ENCODE measurements around the gene PTPRT.

The PTPRT gene

DNA sequence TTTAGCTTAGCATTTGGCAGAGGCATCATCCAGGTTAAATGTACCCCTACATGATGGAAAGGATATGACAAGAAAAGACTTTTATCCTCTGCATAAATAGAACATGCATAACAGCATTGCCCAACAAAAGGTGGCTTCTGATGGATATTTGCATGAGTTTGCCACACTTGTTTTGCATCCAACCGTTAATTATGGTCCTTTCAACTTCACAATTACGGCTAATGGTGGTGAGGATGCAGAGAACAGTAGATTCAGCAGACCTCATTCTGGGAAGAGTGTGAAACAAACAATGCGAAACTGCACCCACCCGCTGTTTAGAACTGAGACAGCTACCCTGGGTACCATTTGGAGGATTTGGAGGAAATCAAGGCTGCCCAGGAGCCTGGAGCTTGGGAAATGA lies 880.7 kb downstream of the PTPRT start:
- DNase-seq (ENCODE audit: low spot score) = no peak
- no peak overlapping the region for H3K27ac ChIP-seq
- H3K4me3 ChIP-seq = no peak overlapping the region
- TF ChIP-seq, protein P1, sequence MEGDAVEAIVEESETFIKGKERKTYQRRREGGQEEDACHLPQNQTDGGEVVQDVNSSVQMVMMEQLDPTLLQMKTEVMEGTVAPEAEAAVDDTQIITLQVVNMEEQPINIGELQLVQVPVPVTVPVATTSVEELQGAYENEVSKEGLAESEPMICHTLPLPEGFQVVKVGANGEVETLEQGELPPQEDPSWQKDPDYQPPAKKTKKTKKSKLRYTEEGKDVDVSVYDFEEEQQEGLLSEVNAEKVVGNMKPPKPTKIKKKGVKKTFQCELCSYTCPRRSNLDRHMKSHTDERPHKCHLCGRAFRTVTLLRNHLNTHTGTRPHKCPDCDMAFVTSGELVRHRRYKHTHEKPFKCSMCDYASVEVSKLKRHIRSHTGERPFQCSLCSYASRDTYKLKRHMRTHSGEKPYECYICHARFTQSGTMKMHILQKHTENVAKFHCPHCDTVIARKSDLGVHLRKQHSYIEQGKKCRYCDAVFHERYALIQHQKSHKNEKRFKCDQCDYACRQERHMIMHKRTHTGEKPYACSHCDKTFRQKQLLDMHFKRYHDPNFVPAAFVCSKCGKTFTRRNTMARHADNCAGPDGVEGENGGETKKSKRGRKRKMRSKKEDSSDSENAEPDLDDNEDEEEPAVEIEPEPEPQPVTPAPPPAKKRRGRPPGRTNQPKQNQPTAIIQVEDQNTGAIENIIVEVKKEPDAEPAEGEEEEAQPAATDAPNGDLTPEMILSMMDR (IDR thresholded peaks at IDR 0.05) = no peak

DNA sequence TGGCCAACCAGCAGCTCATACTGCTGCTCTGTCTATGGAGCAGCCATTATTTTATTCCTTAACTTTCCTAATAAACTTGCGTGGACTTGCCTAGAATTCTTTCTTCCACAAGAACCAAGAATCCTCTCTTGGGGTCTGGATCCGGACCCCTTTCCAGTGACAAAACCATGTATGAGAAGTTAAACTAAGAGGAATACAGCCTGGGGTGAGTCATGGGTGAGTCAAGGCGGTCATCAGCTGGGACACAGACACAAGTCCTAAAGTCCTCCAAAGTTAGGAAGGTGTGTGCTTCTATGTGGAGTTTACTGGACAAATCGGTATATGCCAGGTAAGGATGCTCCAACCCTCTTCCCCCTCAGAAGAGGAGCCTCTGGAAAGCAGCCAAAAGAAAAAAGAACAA lies 881.5 kb downstream of the PTPRT start:
- DNase-seq (ENCODE audit: low spot score) = no peak
- no peak overlapping the region for H3K4me3 ChIP-seq
- no peak overlapping the region for H3K27ac ChIP-seq
- TF ChIP-seq, protein P1 (IDR thresholded peaks at IDR 0.05) = no peak

DNA sequence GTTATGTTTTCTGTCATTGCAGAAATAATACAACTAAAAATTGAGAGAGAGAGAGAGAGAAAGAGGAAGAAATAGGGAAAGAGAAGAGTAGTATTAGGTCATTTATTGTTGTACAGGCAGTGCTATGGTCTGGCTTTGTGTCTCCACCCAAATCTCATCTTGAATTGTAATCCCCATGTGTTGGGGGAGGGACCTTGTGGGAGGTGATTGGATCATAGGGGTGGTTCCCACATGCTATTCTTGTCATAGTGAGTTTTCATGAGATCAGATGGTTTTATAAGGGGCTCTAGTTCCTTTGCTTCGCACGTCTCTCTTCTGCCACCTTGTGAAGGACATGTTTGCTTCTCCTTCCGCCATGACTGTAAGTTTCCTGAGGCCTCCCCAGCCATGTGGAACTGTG lies 894.1 kb downstream of the PTPRT start:
- TF ChIP-seq, protein P1 (IDR thresholded peaks at IDR 0.05) = no peak
- no peak for DNase-seq (ENCODE audit: low spot score)
- no peak overlapping the region for H3K27ac ChIP-seq

DNA sequence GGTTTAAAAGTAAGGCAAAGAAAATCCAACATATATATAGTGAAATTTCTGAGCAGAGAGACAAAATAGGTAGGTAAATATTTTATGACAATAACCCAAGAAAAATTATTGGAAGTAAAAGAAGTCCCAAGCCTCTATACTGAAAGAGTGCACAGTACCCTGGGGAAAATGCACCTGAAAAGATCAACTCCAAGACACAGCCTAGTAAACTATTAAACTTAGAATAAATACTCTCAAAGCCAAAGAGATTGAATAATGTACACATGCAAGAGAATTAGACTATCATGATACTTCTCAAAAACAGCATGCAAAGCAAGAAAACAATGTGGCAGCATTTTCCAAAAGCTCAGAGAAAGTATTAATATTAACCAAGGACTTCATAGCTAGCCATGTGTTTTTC lies 894.7 kb downstream of the PTPRT start:
- Histone ChIP-seq H3K27ac (no peak overlapping the region), H3K4me3 (no peak overlapping the region)
- no peak for DNase-seq (ENCODE audit: low spot score)
- TF ChIP-seq, protein P1 (IDR thresholded peaks at IDR 0.05) = no peak

More for the DNA sequence above, 894.1 kb downstream of the PTPRT start:
- no peak overlapping the region for H3K4me3 ChIP-seq

DNA sequence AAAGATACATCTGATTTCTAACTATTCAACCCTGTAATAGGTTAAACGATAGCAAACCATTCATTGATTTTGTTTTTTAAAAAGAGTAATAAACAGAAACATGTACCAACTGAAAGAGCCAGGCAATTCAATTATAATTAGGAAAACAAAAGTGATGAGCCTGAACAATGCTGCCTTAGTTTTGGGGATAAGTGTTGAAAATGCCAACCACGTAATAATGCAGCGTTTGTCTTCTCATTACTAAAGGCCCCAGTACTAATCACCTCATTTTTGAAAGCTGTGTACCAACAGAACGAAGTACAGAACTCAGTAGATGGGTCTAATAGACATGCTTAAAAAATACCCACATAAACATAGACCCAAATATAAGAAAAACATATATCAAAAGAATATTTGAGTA lies 907.9 kb downstream of the PTPRT start:
- H3K27ac ChIP-seq = no peak overlapping the region
- H3K4me3 ChIP-seq = no peak overlapping the region
- DNase-seq (ENCODE audit: low spot score) = no peak
- TF ChIP-seq, protein P1 (IDR thresholded peaks at IDR 0.05) = no peak

DNA sequence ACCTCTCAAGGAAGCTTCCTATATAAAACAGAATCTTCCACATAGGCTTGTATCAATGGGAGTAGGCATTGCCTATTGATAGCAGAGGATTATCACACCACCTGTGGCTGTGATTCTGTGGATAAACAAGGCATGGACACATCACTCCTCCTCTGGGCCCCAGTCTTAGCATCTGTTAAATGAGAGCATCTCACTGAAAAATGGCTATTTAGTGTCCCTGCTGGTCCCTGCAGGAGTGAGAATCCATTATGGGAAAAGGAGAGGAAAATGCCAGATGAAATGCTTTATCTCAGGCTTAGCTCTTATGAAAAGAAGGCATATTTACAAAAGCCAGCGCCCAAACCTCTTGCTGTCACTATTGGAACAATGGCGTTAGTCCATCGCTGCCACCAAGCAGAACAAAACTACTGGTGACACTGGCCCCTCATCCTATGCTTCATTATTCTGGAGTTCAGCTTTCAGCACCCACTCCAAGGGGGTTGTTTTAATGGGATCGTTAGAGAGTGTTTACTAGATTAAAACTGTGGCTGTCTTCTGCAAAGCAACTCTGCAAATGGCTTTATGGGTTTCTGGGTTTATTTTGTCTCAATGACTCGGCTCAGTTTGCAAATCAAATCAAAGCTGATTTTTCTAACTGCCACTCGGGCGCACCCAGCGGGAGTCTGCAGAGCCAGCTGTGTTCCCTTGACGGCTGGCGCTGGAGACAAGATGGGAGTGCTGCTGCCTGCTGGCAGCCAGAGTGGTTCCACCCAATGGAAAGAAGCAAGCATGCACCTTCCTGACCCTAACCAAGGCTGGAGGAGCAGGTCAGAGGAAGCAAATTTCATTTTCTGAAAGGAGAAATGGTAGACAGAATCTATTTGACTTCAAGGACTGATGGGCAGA lies 912.7 kb downstream of the PTPRT start:
- TF ChIP-seq, protein P1 (IDR thresholded peaks at IDR 0.05) = no peak
- no peak overlapping the region for H3K27ac ChIP-seq
- no peak for DNase-seq (ENCODE audit: low spot score)
- no peak overlapping the region for H3K4me3 ChIP-seq

DNA sequence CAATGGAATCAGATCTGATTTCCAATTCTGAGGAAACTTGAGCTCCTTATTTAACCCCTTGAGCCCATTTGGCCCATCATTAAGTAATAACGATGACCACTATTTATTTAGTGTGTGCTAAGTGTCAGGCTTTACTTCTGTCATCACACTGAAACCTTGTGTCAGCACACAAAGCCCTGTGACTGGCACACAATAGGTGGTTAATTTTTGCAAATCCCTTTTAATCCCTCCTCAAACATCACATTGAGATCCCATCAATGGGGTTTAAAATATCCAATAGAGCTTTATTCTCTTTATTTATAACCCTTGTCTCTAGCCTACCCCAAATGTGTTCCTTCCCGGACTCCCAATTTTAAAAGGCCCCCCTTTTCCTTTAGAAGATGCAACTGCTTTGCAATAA lies 914.7 kb downstream of the PTPRT start:
- TF ChIP-seq, protein P1 (IDR thresholded peaks at IDR 0.05) = no peak
- DNase-seq (ENCODE audit: low spot score) = no peak
- H3K4me3 ChIP-seq = no peak overlapping the region
- no peak overlapping the region for H3K27ac ChIP-seq
